ENCODE data around the gene DGUOK.

DNA sequence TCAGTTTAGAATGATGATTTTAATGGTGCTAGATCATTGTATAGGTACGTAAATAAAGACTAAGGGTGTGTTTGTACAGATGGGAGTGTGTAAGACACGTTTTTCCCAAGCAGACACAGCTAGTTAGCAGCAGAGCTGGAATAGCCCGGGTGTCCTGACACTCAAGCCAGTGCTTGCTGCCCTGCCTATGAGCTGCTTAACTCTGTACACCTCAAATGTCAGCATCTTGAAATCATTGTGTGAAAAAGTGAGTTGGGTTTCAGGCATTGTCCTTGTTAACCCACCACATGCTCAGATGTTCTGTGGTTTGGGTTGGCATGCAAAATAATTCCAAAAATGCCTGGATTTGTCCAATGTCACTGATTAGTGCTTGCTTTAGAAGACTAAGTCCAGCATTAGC, 45.0 kb downstream of the DGUOK start:
- TF ChIP-seq MAFK (IDR thresholded peaks at IDR 0.05; ENCODE audit: low read depth, low read length) (no peak), POLR2A (IDR thresholded peaks at IDR 0.05; ENCODE audit: low read depth, low read length) (no peak)

Data from IMR-90 (cell line).